Activated T-cell treated with anti-CD3 and anti-CD28 coated beads, Interleukin-2, amount 50 U/mL, for 24 hours (primary cell): ENCODE measurements around the gene RARRES2.
A peak's percentile ranks its signal among the peaks of the same experiment; 100 is the strongest.

Experiments used
- DNase-seq: peaks from one replicate; pipeline ENCODE4 v3.0.0-alpha.2; 2020
- H3K27ac Mint-ChIP-seq: 2 replicates; pipeline ENCODE4 v1.8.0; 2020; ENCODE audit warnings: mild to moderate bottlenecking, mixed read lengths
- H3K27me3 Mint-ChIP-seq: 2 replicates; pipeline ENCODE4 v1.8.0; 2020; ENCODE audit warnings: mixed read lengths
- H3K36me3 Mint-ChIP-seq: 2 replicates; pipeline ENCODE4 v1.8.0; 2020; ENCODE audit warnings: low read depth, mixed read lengths
- H3K4me1 Mint-ChIP-seq: 2 replicates; pipeline ENCODE4 v1.8.0; 2020; ENCODE audit warnings: low read depth, mixed read lengths
- H3K4me3 Mint-ChIP-seq: 2 replicates; pipeline ENCODE4 v1.8.0; 2020; ENCODE audit warnings: mild to moderate bottlenecking, moderate library complexity, mixed read lengths
- H3K9me3 Mint-ChIP-seq: 2 replicates; pipeline ENCODE4 v1.8.0; 2020; ENCODE audit warnings: mixed read lengths

The RARRES2 gene

GRCh38 chr7:150380463-150380862 is 39.0 kb upstream of the RARRES2 start:
- peak overlapping the region; percentile 90 for H3K4me3 Mint-ChIP-seq
- DNase-seq, result no peak
- peaks cover 45% of the 10 kb centered on the region for H3K4me1 Mint-ChIP-seq
- peak overlapping the region; percentile 30 for H3K27ac Mint-ChIP-seq
- H3K9me3 Mint-ChIP-seq, result no peaks in the 10 kb centered on the region
- no peaks in the 10 kb centered on the region for H3K27me3 Mint-ChIP-seq
- H3K36me3 Mint-ChIP-seq, result peaks cover 5% of the 10 kb centered on the region

- DNase-seq, result no peak
- Mint-ChIP-seq H3K36me3 (peaks cover 7% of the 10 kb centered on the region), H3K9me3 (no peaks in the 10 kb centered on the region), H3K27me3 (no peaks in the 10 kb centered on the region), H3K27ac (peak overlapping the region; percentile 88), H3K4me1 (peaks cover 49% of the 10 kb centered on the region), H3K4me3 (peak overlapping the region; percentile 90)
Observed at GRCh38 chr7:150379441-150380379, 38.3 kb upstream of the RARRES2 start.

GRCh38 chr7:150378853-150379440 is 37.5 kb upstream of the RARRES2 start, which contains the start of gene ZNF775:
TSS of gene ZNF775 (plus strand) at chr7:150379330. CDS start at chr7:150388471, 9,141 bp downstream.
- peaks cover 14% of the 10 kb centered on the region for H3K36me3 Mint-ChIP-seq
- H3K4me3 Mint-ChIP-seq, result peak within 1 kb of the TSS; percentile 90
- H3K27me3 Mint-ChIP-seq, result no peaks in the 10 kb centered on the region
- peak; percentile 93 for DNase-seq
- no peaks in the 10 kb centered on the region for H3K9me3 Mint-ChIP-seq
- peak within 1 kb of the TSS; percentile 88 for H3K27ac Mint-ChIP-seq
- H3K4me1 Mint-ChIP-seq, result peaks cover 53% of the 10 kb centered on the region

GRCh38 chr7:150378115-150378852 is 36.9 kb upstream of the RARRES2 start:
- H3K4me3 Mint-ChIP-seq, result peak overlapping the region; percentile 81
- DNase-seq, result peak; percentile 57
- peaks cover 57% of the 10 kb centered on the region for H3K4me1 Mint-ChIP-seq
- H3K9me3 Mint-ChIP-seq, result no peaks in the 10 kb centered on the region
- peak overlapping the region; percentile 83 for H3K27ac Mint-ChIP-seq
- peaks cover 21% of the 10 kb centered on the region for H3K36me3 Mint-ChIP-seq
- no peaks in the 10 kb centered on the region for H3K27me3 Mint-ChIP-seq

GRCh38 chr7:150377635-150378034 is 36.2 kb upstream of the RARRES2 start:
- peaks cover 27% of the 10 kb centered on the region for H3K36me3 Mint-ChIP-seq
- peaks cover 60% of the 10 kb centered on the region for H3K4me1 Mint-ChIP-seq
- no peaks in the 10 kb centered on the region for H3K9me3 Mint-ChIP-seq
- peak overlapping the region; percentile 83 for H3K27ac Mint-ChIP-seq
- no peaks in the 10 kb centered on the region for H3K27me3 Mint-ChIP-seq
- no peak for DNase-seq
- peak overlapping the region; percentile 81 for H3K4me3 Mint-ChIP-seq

GRCh38 chr7:150377196-150377595 is 35.8 kb upstream of the RARRES2 start:
- DNase-seq, result no peak
- Mint-ChIP-seq H3K27ac (peak overlapping the region; percentile 83), H3K4me3 (no peak overlapping the region), H3K36me3 (peaks cover 32% of the 10 kb centered on the region), H3K27me3 (no peaks in the 10 kb centered on the region), H3K4me1 (peaks cover 62% of the 10 kb centered on the region), H3K9me3 (no peaks in the 10 kb centered on the region)

GRCh38 chr7:150376560-150376959 is 35.1 kb upstream of the RARRES2 start:
- Mint-ChIP-seq H3K4me1 (peaks cover 62% of the 10 kb centered on the region), H3K27me3 (no peaks in the 10 kb centered on the region), H3K4me3 (peak overlapping the region; percentile 41), H3K9me3 (no peaks in the 10 kb centered on the region), H3K27ac (peak overlapping the region; percentile 90), H3K36me3 (peaks cover 34% of the 10 kb centered on the region)
- no peak for DNase-seq

- Mint-ChIP-seq H3K4me3 (peak overlapping the region; percentile 41), H3K4me1 (peaks cover 61% of the 10 kb centered on the region), H3K27me3 (no peaks in the 10 kb centered on the region), H3K9me3 (no peaks in the 10 kb centered on the region), H3K27ac (peak overlapping the region; percentile 90), H3K36me3 (peaks cover 36% of the 10 kb centered on the region)
- DNase-seq, result no peak
Observed at GRCh38 chr7:150375662-150376521, 34.5 kb upstream of the RARRES2 start.

GRCh38 chr7:150374472-150374871 is 33.0 kb upstream of the RARRES2 start:
- Mint-ChIP-seq H3K4me1 (peaks cover 60% of the 10 kb centered on the region), H3K4me3 (no peak overlapping the region), H3K36me3 (peaks cover 44% of the 10 kb centered on the region), H3K9me3 (no peaks in the 10 kb centered on the region), H3K27ac (peak overlapping the region; percentile 34), H3K27me3 (no peaks in the 10 kb centered on the region)
- no peak for DNase-seq

- no peak overlapping the region for H3K4me3 Mint-ChIP-seq
- no peak for DNase-seq
- peaks cover 60% of the 10 kb centered on the region for H3K4me1 Mint-ChIP-seq
- H3K36me3 Mint-ChIP-seq, result peaks cover 48% of the 10 kb centered on the region
- H3K27me3 Mint-ChIP-seq, result no peaks in the 10 kb centered on the region
- H3K27ac Mint-ChIP-seq, result peak overlapping the region; percentile 83
- H3K9me3 Mint-ChIP-seq, result no peaks in the 10 kb centered on the region
Observed at GRCh38 chr7:150374026-150374425, 32.6 kb upstream of the RARRES2 start.

- H3K9me3 Mint-ChIP-seq, result no peaks in the 10 kb centered on the region
- peak overlapping the region; percentile 83 for H3K27ac Mint-ChIP-seq
- H3K27me3 Mint-ChIP-seq, result no peaks in the 10 kb centered on the region
- no peak overlapping the region for H3K4me3 Mint-ChIP-seq
- H3K36me3 Mint-ChIP-seq, result peaks cover 50% of the 10 kb centered on the region
- DNase-seq, result no peak
- H3K4me1 Mint-ChIP-seq, result peaks cover 61% of the 10 kb centered on the region
Observed at GRCh38 chr7:150373049-150373801, 31.8 kb upstream of the RARRES2 start.

- H3K27me3 Mint-ChIP-seq, result no peaks in the 10 kb centered on the region
- peaks cover 53% of the 10 kb centered on the region for H3K36me3 Mint-ChIP-seq
- H3K27ac Mint-ChIP-seq, result peak overlapping the region; percentile 14
- H3K4me1 Mint-ChIP-seq, result peaks cover 59% of the 10 kb centered on the region
- no peaks in the 10 kb centered on the region for H3K9me3 Mint-ChIP-seq
- no peak for DNase-seq
- H3K4me3 Mint-ChIP-seq, result no peak overlapping the region
Observed at GRCh38 chr7:150372271-150373048, 31.0 kb upstream of the RARRES2 start.

- Mint-ChIP-seq H3K36me3 (peaks cover 53% of the 10 kb centered on the region), H3K9me3 (no peaks in the 10 kb centered on the region), H3K27ac (no peak overlapping the region), H3K4me1 (peaks cover 57% of the 10 kb centered on the region), H3K4me3 (no peak overlapping the region), H3K27me3 (no peaks in the 10 kb centered on the region)
- DNase-seq, result no peak
Observed at GRCh38 chr7:150371996-150372270, 30.5 kb upstream of the RARRES2 start.
